Colonic mucosa (tissue), 4 donors: ENCODE measurements around the gene BTBD7. TPM values are rescaled to one million over a fixed set of nuclear protein-coding genes. Genes with fewer than 3 reads are reported as not detected.

Experiments
- DNase-seq: peaks from one replicate; pipeline ENCODE4 v3.0.0-alpha.2; 2020
- H3K27ac ChIP-seq: fragments of 200-600 bp; one replicate; pipeline ENCODE4 v1.8.0; 2021
- H3K27me3 ChIP-seq: fragments of 200-600 bp; one replicate; pipeline ENCODE4 v1.8.0; 2021
- H3K36me3 ChIP-seq: fragments of 200-600 bp; one replicate; pipeline ENCODE4 v1.8.0; 2021
- H3K4me1 ChIP-seq: fragments of 200-600 bp; one replicate; pipeline ENCODE4 v1.8.0; 2021; ENCODE audit warnings: mild to moderate bottlenecking
- H3K4me3 ChIP-seq: fragments of 200-600 bp; one replicate; pipeline ENCODE4 v1.8.0; 2021
- H3K9ac ChIP-seq, 2 donors: one replicate each; pipeline ENCODE4 v1.7.0; 2013; ENCODE audit warnings: control low read depth in 2 of 2, low read depth in 2 of 2, low read length in 2 of 2
- H3K9me3 ChIP-seq: fragments of 200-600 bp; one replicate; pipeline ENCODE4 v1.8.0; 2021
- CTCF ChIP-seq: fragments of 200-600 bp; IDR thresholded peaks from one replicate; pipeline ENCODE4 v1.8.0; 2022; ENCODE audit warnings: antibody characterized with exemption, mild to moderate bottlenecking
- intact Hi-C: fragments of 100-400 bp; cut with DNase I; formaldehyde crosslinking; loops from one replicate; pipeline ENCODE4 v1.14.1; 2022
- total RNA-seq, 2 donors: library from RNA; stranded (reverse); fragmentation: NEBNext Ultra II Directional in 1 of 2; extraction: Animal tissue kit (Norgen Biotek cat#: 25700) in 1 of 2; gene quantifications; one replicate each; pipeline ENCODE4 v1.2.1, GENCODE V29; 2021
- donor health status: healthy.
- donor health status: DM: no; HTN: no; CAD: no.
- donor health status: DM: no; HTN: no; CAD: no.

The BTBD7 gene
- total RNA-seq, 2 donors from 2014 or later, result 31.8 to 35.5 TPM

DNA sequence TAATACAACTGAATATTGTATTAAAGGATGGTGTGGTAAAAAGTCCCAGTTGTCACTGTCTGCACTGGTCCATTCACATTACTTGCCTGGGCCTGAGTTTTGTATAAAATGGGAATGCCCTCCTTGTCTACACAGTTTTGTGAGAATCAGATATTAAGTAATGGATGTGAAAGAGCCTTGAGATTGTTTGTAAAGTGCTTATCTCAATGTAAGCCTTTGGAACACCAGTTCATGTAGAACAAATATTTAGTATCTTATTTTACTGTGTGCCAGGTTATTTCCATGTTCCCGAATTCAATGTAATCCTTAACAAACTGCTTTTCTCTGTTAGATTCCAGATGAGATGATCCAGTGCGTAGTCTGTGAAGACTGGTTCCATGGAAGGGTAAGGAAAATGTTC is 118.2 kb downstream of the BTBD7 start:
- DNase-seq, result no peak
- H3K36me3 ChIP-seq, result peaks cover 4% of the 10 kb centered on the region
- H3K9ac ChIP-seq, result no peak overlapping the region
- H3K4me3 ChIP-seq, result no peak overlapping the region
- no peaks in the 10 kb centered on the region for H3K27me3 ChIP-seq
- H3K9me3 ChIP-seq, result no peaks in the 10 kb centered on the region
- H3K4me1 ChIP-seq, result no peaks in the 10 kb centered on the region
- intact Hi-C loops, result no loop called here
- no peak overlapping the region for H3K27ac ChIP-seq
- TF ChIP-seq CTCF, result no peak

- peaks cover 4% of the 10 kb centered on the region for H3K36me3 ChIP-seq
- intact Hi-C loops, result no loop called here
Observed at GRCh38 chr14:93212432-93212831, 120.4 kb downstream of the BTBD7 start.

GRCh38 chr14:93207468-93208308 is 125.1 kb downstream of the BTBD7 start:
- peaks cover 4% of the 10 kb centered on the region for H3K36me3 ChIP-seq
- H3K27me3 ChIP-seq, result no peaks in the 10 kb centered on the region
- peak overlapping the region; percentile 86 for H3K27ac ChIP-seq
- peak overlapping the region; percentile 83 for H3K4me3 ChIP-seq
- peak; percentile 48 for DNase-seq
- H3K4me1 ChIP-seq, result no peaks in the 10 kb centered on the region
- H3K9me3 ChIP-seq, result no peaks in the 10 kb centered on the region
- peak; percentile 23 for TF ChIP-seq CTCF
- intact Hi-C loops, result no loop called here
- H3K9ac ChIP-seq, result peak overlapping the region; percentile 76 to 85

More at GRCh38 chr14:93212432-93212831, 120.4 kb downstream of the BTBD7 start:
- DNase-seq, result no peak
- Histone ChIP-seq H3K4me1 (no peaks in the 10 kb centered on the region), H3K9ac (no peak overlapping the region), H3K9me3 (no peaks in the 10 kb centered on the region), H3K27ac (no peak overlapping the region), H3K27me3 (no peaks in the 10 kb centered on the region), H3K4me3 (no peak overlapping the region)
- TF ChIP-seq CTCF, result no peak

- peak; percentile 98 for DNase-seq
Observed at GRCh38 chr14:93206793-93207467, 125.9 kb downstream of the BTBD7 start, which contains the start of the genes GON7 and UBR7. Gene GON7, minus strand, starts transcription at chr14:93207065. Its CDS starts 28 bp downstream, at chr14:93207037. Gene UBR7, plus strand, starts transcription at chr14:93207256. Its CDS starts 36 bp downstream, at chr14:93207292.

More at GRCh38 chr14:93206793-93207467, 125.9 kb downstream of the BTBD7 start, which contains the start of the genes GON7 and UBR7:
- Histone ChIP-seq H3K4me1 (no peaks in the 10 kb centered on the region), H3K27me3 (no peaks in the 10 kb centered on the region), H3K9me3 (no peaks in the 10 kb centered on the region), H3K9ac (peak within 1 kb of the TSS; percentile 76 to 85), H3K36me3 (peaks cover 2% of the 10 kb centered on the region), H3K27ac (peak within 1 kb of the TSS; percentile 86), H3K4me3 (peak within 1 kb of the TSS; percentile 83)
- intact Hi-C loops, result no loop called here
- no peak for TF ChIP-seq CTCF
